ENCODE measurements around the gene GNAT1.
"Not testable (repeated sequence)": the region's sequence is repeated elsewhere in the genome, so short reads cannot be mapped to it uniquely, and the experiment has no call there.

Gene GNAT1

DNA sequence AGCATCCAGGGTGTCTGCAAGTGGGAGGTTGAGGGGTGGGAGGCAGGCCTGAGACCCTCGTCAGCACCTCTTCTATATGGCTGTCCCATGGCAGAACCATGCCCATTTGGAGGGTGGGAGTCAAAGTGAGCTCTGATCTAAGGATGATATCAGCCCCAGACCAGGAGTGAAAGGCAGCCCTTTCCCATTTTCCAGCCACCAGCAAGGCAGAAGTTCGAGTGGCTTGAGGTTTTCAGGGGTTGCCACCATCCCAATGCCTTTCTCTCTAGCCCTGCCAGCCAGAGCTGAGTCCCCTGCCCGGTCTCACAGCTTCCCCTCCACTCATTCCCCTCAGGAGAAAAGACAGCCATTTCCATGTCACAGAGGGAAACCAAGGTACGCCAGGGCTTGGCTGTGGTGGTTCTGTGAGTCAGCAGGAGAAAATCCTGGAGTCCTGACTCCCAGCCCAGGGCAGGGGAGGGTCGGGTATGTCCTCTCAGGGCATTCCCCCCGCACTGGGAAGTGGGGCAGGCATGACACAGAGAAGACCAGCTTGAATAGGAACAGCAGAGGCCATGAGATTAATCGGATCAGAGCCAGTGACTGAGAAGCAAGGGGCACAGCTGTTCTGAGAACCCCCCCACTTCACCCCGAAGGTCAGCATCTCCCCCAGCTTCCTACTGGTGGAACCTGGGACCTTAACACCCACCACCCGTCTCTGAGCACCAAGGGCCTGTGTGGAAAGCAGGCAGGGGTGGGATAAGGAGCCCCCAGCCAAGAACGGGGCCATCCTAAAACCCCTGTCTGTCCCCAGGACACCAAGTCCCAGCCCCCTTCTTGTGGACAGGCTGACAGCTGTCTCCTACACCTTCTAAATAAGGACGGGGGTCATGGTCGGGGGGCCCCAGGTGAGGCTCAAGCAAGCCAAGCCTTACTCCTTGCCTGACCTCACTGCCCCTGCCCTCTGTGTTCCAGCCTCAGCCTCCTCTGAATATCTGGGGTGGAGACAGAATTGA lies 12.7 kb downstream of the GNAT1 start:
- no peak for DNase-seq

DNA sequence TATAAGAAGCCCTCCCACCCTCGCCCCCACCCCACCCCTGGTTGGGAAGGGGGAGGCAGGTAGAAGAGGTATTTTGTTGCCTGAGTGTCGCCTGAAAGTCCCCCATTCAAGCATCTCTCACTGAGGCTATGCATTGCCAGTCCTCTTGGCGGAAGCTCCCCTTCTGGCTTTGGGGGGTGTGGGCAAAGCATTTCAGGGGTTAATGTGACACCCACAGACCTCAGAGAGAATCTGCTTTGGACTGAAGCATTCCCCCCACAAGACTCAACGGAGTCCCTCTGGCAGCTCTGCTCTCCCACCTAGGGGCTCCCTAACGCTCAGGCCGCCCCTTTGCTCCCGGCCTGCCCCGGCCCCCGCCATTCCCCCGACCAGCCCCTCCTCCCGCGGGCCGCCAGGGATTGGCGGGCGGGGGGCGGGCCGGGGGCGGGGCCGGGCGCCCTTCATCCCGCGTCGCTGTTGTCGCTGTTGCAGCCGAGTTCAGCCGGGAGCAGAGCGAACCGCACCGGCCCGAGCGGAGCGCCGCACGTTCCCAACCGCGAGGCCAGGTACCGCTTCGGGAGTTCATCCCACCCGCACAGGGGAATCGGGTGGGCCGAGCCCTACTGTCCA lies 13.5 kb downstream of the GNAT1 start, which contains the start of gene SLC38A3:
Gene SLC38A3, plus strand, starts transcription at position 468 of the 609 bp plus-strand sequence. CDS start 8,929 bp downstream, outside the sequence.
- no peak for DNase-seq

DNA sequence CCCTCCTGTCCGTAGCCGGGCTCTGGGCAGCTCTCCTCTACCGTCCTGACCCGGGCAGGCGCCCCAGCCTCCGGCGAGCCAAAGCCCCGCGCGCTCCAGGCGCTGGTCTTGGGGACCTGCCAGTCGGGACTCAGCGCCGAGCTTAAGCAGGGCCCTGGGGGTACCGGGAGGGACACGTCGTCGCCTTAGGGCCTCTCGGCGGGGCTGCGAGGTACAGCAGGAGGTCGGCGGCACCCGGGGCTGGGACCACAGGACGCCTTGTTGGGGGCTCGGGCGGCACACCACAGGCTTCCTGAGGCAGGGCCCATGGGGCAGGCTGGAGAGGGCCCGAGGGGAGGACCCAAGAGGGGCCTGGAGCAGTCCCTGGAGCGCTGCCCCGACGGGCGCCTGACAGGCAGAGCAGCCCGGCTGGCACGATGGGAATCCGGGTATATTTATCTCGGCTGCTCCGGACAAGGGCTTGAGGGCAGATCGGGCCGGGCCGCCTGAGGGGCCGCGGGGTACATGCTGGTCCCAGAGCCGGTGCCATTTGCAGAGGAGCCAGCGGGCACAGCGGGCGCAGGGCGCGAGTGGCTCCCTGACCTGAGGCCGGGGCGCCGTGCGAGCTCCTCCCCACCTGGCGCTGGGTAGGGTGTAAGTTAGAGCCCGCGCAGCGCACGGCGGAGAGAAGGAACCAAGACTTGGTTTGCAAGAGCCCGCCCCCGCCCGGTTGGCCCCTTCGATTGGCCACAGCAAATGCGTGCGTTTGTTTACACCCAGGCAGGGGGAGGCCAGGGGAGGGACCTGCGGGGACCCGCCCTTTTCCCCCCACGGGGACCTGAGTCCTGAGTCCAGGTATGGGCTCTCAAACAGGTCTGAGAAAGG lies 14.2 kb downstream of the GNAT1 start:
- DNase-seq, result no peak

DNA sequence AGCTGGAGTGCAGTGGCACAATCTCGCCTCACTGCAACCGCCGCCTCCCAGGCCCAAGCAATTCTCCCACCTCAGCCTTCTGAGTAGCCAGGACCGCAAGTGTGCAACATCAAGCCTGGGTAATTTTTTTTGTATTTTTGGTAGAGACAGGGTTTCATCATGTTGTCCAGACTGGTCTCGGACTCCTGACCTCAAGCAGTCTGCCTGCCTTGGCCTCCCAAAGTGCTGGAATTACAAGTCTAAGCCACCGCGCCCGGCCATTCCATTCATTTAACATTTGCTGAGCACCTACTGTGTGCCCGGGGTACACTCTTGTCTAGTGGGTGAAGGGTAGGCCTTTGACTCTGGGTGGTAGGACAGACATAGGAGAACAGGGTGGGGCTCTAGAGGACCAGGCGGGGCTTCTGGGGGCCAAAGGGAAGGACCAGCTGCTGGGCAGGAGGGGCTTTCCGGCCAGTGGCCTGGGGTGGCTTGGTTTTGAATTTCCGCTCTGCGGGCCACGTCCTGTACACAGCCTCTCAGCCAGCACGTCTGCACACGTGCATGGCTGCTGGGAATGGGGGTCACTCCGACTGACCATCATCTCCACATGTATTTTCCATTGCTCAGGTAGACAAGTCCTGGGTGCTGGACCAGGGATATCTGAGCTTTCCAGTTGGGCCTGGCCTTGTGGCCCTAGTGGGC lies 16.1 kb downstream of the GNAT1 start:
- no peak for DNase-seq

DNA sequence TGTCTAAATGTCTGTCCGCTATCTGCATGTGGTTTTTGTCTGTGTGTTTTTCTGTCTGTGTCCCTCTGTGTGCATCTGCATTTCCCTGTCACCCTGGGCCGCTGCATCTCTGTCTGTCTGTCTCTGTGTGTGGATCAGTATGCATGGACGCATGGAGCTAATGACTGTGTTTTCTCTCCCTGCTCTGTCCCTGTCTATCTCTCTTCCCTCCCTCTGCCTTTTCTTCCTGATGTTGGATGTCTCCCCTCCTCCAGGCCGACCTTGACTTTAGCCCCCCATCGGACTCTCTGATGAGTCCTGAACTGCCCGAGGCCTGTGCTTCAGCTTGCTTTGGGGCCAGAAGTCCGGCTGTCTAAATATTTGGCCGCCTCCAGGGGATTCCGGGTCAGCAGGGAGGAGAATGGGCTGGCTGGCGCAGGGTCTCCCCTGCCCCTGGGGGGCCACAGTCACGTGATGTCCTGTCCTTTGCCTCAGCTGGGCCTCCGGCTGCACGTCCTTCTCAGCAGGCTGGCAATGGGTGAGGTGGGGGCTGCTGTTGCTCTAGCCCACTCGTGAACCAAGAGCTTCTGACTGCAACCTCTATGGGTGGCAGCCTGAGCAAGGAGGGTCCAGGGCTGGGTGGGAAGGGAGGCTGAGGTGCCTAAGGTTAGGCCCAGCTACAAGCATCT lies 17.4 kb downstream of the GNAT1 start:
- no peak for DNase-seq

DNA sequence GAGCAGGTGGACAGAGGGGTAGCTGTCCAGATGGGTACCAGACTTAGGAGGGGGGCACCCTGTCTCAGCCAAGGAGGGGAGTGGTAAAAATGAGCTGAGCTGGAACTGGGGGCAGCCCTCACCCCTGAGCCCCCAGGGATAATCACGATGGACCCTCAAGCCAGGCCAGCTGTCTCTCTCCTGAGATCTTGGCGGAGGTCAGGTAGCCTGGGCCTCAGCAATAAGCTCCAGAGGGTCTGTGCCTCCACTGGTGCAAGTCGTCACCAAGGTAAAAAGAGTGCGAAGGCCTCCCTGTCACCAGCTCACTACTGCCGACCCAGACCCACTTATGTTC lies 18.7 kb downstream of the GNAT1 start:
- no peak for DNase-seq

DNA sequence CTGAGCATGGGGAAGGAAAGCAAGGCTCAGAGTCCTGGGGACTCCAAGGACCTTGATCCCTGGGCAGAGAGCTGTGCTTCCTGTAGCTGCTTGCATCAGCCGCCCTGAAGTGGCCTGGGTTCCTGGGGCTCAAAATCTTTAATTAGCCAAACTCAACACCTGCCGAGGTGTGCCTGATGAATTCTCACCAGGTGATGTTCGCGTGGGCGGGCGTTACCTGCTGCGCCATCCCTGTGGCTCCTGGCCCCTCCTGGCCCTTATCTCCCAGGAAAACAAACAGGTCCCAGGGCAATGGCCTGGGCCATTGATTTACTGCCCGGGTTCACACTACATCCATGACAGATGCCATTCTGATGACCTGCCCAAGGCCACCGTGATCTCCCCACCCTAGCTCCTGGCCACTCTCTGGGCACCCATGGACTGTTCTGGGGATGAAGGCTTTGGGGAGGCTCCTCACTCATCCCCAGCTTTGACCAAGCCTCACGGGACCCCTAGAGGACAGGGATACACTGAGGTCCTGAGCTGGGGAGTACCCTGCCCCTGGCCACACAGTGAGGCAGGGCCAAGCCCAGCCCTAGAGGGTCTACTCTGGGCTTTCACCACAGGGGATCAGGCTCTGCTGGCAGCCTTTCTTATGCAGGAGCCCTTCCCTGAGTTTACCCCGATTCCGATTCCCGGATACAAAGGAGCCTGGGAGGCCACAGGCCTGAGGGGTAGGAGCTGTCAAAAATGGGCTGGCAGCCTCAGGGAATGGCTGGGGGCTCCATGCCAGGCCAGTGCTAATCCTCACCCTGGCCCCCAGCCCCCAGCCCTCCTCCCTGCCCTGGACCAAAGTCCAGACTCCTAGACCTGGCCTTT lies 19.3 kb downstream of the GNAT1 start:
- no peak for DNase-seq

DNA sequence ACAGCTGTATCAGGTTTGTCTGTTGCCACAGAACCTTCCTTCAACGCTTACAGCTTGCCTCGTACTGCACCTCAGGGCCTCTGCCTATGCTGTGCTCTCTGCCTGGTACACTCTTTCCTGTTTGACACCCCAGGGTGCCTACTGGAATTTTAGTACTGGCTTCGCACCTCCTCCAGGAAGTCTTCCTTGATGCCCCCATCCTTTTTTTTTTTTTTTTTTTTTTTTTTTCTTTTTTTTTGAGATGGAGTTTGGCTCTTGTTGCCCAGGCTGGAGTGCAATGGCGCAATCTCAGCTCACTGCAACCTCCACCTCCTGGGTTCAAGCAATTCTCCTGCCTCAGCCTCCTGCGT lies 19.9 kb downstream of the GNAT1 start:
- DNase-seq, result not testable (repeated sequence)

DNA sequence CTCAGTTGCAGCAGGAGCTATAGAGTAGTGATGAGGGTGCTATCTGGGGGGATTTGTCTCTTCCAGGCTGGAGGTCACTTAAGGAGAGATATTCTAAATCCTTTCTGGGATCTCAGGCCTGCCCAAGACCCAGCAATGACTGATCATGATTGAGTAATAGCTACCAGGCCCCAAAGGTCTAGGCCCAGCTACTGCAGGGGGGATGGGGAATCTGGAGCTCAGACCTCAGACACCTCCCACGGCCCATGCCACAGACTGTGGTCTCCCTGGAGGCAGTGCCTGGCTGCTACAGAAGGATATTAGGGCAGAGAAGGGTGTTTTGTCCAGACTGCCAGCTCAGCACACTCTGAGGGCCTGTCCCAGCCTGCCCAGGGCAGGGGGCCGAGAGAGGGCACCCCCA lies 20.5 kb downstream of the GNAT1 start:
- DNase-seq, result peak; percentile 26

DNA sequence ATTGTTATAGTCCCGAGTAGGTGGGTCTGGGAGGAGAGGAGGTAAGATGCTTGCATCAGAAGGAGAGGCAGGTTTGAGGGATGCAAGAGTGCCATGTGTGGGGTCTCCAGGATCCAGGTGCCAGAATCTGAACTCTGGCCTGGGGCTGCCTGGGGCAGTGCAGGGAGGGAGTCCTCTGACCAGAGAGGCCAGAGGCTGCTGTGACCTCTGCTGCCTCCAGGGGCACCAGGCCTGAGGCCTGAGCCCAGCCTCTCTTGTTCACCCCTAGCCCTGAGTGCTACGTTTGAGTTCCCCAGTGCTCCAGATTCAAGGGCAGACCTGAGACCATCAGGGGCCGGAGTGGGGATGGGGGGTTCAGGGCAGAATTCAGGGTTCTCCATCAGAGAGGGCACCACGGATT lies 21.1 kb downstream of the GNAT1 start:
- DNase-seq, result no peak

DNA sequence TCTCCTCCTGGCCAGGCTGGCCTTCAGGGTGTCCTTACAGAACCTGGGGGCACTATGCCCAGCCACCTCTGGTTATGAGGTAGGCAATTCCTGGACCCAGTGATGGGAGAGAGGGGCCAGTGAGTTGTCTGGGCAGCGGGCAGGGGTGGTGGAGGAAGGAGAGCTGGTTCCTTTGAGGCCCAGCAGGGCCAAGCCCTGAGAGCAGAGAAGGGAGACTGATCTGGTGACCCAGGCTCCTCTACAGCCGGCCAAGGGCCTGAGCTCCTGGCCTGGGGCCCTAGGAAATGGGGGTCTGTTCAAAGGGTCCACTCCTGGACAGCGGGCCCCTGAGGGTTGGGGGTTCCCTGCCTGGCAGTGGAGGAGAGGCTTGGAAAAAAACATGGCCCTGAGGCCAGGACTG lies 21.6 kb downstream of the GNAT1 start:
- DNase-seq, result no peak

DNA sequence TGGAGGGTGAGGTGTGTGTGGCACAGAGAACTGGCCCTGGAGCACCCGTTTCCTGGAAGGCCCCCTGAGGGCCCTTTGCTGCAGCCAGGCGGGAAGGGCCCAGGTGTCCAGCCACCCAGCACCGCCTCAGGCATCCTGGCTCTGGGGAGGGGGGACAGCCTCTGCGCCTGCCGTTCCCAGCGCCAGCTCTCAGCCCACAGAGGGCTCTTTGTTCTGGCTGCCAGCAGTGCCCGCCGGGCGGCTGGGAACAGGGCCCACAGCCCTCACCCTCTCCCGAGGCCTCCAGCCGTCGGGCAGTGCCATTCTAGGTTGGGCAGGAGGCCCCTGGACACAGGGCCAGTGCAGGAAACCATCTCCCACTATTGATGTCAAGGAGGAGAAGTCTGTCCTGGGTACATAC lies 22.0 kb downstream of the GNAT1 start:
- no peak for DNase-seq

DNA sequence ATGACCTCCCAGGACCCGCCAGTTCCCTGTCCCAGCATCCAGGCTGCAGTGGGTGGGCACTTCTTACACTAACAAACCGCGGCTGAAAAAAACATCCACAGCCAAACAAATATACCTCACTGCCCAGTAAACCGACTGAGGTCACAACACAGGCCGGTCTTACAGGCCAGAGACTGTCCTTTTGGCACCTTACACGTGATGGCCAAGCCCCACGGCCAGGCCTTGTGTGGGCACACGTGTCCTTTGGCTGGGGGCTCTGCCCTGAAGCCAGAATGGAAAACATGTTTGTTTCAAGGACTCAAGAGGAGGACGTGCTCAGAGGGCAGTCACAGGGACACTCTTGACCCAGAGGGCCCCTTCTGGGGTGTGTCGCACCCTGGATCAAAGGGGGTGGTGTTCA lies 23.4 kb downstream of the GNAT1 start:
- DNase-seq, result no peak

DNA sequence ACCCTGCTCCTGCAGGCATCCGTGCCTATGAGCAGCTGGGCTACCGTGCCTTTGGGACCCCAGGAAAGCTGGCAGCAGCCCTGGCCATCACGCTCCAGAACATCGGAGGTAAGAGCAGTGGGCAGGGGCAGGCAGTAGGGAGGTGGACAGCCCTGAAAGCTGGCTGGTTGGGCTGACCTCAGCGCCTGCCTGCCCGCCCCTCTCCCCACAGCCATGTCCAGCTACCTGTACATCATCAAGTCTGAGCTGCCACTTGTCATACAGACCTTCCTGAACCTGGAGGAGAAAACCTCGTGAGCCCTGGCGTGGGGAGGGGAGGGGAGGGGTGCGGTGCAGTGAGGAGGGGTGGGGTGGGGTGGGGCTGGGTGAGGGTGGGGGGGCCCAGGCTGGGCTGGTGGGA lies 24.1 kb downstream of the GNAT1 start:
- DNase-seq, result no peak

DNA sequence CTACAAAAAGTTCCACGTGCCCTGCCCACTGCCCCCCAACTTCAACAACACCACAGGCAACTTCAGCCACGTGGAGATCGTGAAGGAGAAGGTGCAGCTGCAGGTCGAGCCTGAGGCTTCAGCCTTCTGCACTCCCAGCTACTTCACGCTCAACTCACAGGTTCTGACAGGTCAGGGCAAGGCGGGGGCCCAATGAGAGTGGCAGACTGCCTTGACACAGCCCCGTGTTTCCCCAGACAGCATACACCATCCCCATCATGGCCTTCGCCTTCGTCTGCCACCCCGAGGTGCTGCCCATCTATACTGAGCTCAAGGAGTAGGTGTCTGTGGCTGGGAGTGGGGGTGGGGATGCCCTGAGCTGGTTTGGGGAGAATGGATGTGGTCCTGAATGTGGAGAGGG lies 26.3 kb downstream of the GNAT1 start:
- no peak for DNase-seq

DNA sequence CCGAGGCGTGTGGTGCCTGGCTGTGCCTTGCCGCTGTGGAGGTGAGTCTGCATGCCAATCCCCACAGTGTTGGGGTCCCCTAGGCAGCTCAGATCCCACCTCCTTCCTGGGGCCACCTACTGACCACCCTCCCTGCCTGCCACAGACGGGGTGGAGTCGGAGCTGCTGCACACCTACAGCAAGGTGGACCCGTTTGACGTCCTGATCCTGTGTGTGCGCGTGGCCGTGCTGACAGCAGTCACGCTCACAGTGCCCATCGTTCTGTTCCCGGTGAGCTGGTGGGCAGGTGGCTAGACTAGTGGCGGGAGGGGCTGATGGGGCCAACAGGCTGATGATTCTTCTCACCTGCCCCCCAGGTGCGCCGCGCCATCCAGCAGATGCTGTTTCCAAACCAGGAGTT lies 27.0 kb downstream of the GNAT1 start:
- no peak for DNase-seq

DNA sequence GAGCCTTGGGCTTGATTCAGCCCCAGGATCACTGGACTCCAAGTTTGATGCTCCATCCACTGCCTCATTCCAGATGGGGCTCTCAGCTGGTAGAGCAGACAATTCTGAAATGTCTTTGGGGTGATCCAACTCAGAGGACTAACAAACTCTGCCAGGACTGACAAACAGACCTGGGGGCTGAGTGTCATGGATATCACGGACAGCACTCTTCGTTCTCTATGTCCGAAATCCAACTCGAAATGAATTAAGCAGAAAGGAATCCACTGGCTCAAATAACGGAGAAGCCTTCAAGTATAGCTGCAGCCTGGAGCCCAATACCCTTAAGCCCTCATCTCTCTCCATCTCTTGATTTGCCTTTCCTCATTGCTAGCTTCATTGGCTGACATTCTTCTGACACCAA lies 27.9 kb downstream of the GNAT1 start:
- DNase-seq, result no peak

DNA sequence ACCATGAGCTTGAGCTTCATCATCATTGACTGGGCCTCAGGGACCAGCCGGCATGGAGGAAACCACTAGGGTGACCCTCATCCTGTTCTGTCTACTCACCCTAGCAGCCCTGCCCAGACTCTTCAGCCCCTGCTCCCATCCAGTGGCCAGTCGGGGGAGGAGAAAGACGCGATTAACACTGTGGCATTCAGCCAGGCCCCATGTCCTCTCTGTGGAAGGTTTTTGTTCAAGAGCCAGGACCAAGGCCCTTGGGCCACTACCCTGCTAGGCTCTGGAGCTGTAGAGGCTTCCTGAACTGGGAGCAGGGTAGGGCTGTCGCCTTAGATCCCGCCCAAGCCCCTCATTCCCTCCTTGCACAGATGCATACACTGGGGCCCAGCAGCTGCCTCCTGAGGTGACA lies 28.7 kb downstream of the GNAT1 start:
- DNase-seq, result no peak

DNA sequence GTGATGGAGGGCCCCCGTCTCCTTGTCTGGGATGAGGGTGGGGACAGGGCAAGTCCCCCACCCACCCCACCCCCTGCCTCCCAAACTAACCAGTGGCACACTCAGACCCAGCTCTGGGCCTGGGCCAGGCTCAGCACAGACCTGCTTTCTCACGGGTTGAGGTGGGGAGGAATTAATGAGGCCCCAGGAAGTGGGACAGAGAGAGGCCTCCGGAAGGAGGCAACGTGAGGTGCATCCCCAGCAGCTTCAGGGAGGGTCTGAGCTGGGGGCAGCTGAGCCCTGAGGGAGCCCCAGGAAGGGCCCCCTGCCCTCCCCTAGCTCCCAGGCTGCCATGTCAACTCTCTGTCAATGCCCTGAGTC lies 29.6 kb downstream of the GNAT1 start:
- DNase-seq, result no peak

DNA sequence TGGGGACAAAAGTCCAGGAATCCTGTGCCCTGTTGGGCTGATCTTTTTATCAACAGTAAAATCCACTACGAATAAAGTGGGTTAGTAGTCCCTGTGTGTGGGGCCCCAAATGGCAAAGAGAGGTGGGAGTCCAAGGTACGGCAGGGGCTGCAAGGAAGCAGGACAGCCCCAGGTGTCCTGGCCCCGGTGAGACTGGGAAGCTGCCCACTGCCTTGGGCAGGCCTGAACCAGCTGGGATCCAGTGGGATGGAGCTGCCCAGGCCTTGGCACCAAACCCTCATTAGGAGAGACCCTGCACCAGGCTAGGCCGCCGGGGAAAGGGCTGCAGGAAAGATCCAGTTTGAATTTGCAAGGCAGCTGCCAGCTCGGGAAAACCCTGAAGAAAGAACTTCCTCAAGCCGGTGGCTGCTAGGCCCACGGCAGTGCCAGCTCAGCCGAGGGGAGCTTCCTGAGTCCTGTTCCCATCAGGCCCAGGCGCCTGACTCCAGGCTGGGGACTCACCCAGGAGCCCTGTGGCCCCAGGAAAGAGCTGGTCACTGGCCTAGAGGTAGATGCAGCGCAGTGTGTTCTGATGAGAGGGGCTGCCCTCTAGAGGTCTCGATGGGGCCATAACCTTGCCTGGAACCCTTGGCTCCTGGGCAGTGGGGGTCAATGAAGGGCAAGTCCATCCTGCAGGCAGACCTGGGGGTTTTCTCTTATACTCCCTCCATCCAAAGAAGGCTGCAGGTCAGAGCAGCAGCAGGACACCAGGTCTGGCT lies 30.2 kb downstream of the GNAT1 start:
- no peak for DNase-seq

DNA sequence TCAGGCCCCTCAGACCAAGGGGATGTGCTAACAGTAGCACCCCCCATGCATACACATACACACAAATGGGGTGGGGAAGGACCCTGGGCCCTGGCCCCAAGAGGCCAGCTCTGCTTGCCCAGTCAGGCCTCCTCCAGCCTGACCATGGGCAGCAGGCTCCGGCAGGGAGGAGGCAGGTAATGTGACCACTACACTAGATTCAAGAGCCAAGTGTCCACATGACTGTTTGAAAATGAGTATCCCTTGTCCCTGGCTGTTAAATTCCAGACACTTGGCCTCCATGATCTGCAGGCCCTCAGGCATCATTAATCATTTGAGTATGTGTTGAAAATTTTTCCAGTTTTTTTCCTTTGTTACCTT lies 30.7 kb downstream of the GNAT1 start:
- no peak for DNase-seq
